DOHH2 (cell line): ENCODE data around the gene TEX2.

ENCODE experiments used
- H3F3A ChIP-seq: fragments of 200-600 bp; sonication (generic), shearing (Covaris generic); 2 replicates; pipeline ENCODE4 v1.6.0; 2016; ENCODE audit warnings: antibody characterized with exemption, mild to moderate bottlenecking; ENCODE audit not compliant: control insufficient read depth, insufficient read depth
- H3K27ac ChIP-seq: fragments of 200-600 bp; sonication (generic); 2 replicates; pipeline ENCODE4 v1.5.1; 2014; ENCODE audit warnings: low read depth, mild to moderate bottlenecking, low read length, moderate library complexity
- H3K27me3 ChIP-seq: fragments of 200-600 bp; sonication (generic); 2 replicates; pipeline ENCODE4 v1.6.1; 2014; ENCODE audit warnings: mild to moderate bottlenecking, low read length, mixed read lengths; ENCODE audit not compliant: control insufficient read depth
- H3K36me3 ChIP-seq: fragments of 200-600 bp; sonication (generic); 2 replicates; pipeline ENCODE4 v1.6.1; 2014; ENCODE audit warnings: mild to moderate bottlenecking, low read length, moderate library complexity, mixed read lengths; ENCODE audit not compliant: control insufficient read depth
- H3K4me1 ChIP-seq: fragments of 200-600 bp; sonication (generic); 2 replicates; pipeline ENCODE4 v1.6.1; 2014; ENCODE audit warnings: mild to moderate bottlenecking, low read length, mixed read lengths; ENCODE audit not compliant: control insufficient read depth
- H3K4me2 ChIP-seq: fragments of 200-600 bp; sonication (generic); 2 replicates; pipeline ENCODE4 v1.6.0; 2014; ENCODE audit warnings: mild to moderate bottlenecking, low read length, moderate library complexity
- H3K4me3 ChIP-seq: fragments of 200-600 bp; sonication (generic); 2 replicates; pipeline ENCODE4 v1.5.1; 2014; ENCODE audit warnings: mild to moderate bottlenecking, low read length, mixed read lengths
- H3K79me2 ChIP-seq: fragments of 200-600 bp; sonication (generic); 2 replicates; pipeline ENCODE4 v1.6.1; 2014; ENCODE audit warnings: mild to moderate bottlenecking, low read length, mixed read lengths; ENCODE audit not compliant: control insufficient read depth
- H3K9me2 ChIP-seq: fragments of 200-600 bp; sonication (generic); replicated peaks from 2 replicates; pipeline ENCODE4 v1.6.1; 2014; ENCODE audit warnings: mild to moderate bottlenecking, low read length, mixed read lengths; ENCODE audit not compliant: control insufficient read depth
- H3K9me3 ChIP-seq: fragments of 200-600 bp; sonication (generic); 2 replicates; pipeline ENCODE4 v1.6.1; 2014; ENCODE audit warnings: antibody characterized with exemption, low read length, mixed read lengths; ENCODE audit not compliant: control insufficient read depth, insufficient read depth
- H4K20me1 ChIP-seq: fragments of 200-600 bp; sonication (generic); 2 replicates; pipeline ENCODE4 v1.6.0; 2014; ENCODE audit warnings: low read depth, mild to moderate bottlenecking, antibody characterized with exemption, low read length, moderate library complexity; ENCODE audit not compliant: control insufficient read depth, insufficient read depth
- EZH2phosphoT487 ChIP-seq: fragments of 200-600 bp; sonication (generic); IDR thresholded peaks from 2 replicates; pipeline ENCODE4 v1.6.1; 2017; ENCODE audit warnings: borderline replicate concordance, mild to moderate bottlenecking, antibody characterized with exemption, low read length, moderate library complexity, mixed read lengths
- TF ChIP-seq, protein P1 (sequence below): fragments of 200-600 bp; sonication (generic); IDR thresholded peaks from one replicate; pipeline ENCODE4 v1.5.1; 2014; ENCODE audit warnings: antibody characterized with exemption, mild to moderate bottlenecking, low read depth, low read length; ENCODE audit not compliant: poor library complexity, severe bottlenecking

The TEX2 gene

DNA sequence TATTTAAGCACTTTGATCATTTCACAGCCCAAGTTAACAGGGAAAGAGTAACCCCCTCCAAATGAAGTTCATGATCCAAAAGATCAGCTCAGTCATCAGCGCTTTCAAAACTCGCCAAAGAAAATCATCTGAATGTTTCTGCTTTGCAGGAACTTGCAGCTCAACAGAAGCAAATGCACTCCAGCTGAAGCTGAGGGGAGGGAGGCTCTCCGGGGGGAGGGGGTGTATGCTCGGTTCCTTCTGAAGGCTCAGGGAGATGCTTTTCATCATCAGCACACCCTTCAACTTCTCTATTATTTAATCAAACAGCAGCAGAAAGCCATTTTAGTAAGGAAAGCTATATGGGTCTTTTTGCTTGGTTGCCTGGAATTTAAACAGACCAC lies 108.8 kb downstream of the TEX2 start:
- Histone ChIP-seq H3K79me2 (no peaks in the 10 kb centered on the region), H3K9me3 (no peaks in the 10 kb centered on the region), H3K27me3 (no peaks in the 10 kb centered on the region), H3K9me2 (no peaks in the 10 kb centered on the region), H3K4me2 (no peak overlapping the region), H3K4me3 (no peak overlapping the region), H3K4me1 (no peaks in the 10 kb centered on the region), H3K27ac (no peak overlapping the region), H3F3A (peaks cover 13% of the 10 kb centered on the region), H4K20me1 (no peaks in the 10 kb centered on the region; the same call in 1 of the 2 replicates), H3K36me3 (peaks cover 9% of the 10 kb centered on the region; the same call in 1 of the 2 replicates)
- TF ChIP-seq, protein P1, sequence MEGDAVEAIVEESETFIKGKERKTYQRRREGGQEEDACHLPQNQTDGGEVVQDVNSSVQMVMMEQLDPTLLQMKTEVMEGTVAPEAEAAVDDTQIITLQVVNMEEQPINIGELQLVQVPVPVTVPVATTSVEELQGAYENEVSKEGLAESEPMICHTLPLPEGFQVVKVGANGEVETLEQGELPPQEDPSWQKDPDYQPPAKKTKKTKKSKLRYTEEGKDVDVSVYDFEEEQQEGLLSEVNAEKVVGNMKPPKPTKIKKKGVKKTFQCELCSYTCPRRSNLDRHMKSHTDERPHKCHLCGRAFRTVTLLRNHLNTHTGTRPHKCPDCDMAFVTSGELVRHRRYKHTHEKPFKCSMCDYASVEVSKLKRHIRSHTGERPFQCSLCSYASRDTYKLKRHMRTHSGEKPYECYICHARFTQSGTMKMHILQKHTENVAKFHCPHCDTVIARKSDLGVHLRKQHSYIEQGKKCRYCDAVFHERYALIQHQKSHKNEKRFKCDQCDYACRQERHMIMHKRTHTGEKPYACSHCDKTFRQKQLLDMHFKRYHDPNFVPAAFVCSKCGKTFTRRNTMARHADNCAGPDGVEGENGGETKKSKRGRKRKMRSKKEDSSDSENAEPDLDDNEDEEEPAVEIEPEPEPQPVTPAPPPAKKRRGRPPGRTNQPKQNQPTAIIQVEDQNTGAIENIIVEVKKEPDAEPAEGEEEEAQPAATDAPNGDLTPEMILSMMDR: no peak
- no peak for TF ChIP-seq EZH2phosphoT487

DNA sequence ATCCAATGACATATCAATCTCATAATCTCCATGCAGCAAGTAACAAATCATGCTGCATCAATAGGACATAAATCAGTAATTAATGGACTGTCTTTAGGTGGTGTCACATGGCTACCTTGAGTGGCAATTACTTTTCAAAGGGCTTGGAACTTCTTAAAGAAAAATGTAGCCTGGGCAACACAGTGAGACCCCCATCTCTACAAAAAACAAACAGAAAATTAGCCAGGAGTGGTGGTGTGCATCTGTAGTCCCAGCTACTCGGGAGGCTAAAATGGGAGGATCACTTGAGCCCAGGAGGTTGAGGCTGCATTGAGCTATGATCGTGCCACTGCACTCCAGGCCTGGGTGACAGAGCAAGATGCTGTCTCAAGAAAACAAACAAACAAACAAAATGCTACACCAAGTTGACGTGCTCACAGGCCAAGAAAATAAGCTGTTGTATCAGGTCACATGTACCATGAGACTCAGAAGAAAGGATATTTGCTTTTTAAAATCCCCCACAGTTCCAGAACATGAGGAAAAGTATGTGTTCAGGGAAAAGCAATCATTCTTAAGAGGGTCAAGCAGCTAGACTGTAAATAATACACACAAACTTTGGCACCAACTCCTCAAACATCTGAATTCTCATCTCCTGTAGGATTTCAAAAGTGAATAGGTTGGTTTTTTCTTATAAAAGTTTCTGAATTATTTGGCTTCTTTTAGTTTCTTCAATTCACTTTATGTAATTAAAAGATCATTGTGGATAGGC lies 109.3 kb downstream of the TEX2 start:
- no peaks in the 10 kb centered on the region for H3K27me3 ChIP-seq
- no peak overlapping the region for H3K4me3 ChIP-seq
- H3K9me2 ChIP-seq: no peaks in the 10 kb centered on the region
- H3K4me1 ChIP-seq: no peaks in the 10 kb centered on the region; the same call in 1 of the 2 replicates
- no peaks in the 10 kb centered on the region for H3K79me2 ChIP-seq
- H3K9me3 ChIP-seq: no peaks in the 10 kb centered on the region
- H3F3A ChIP-seq: peaks cover 18% of the 10 kb centered on the region
- no peak for TF ChIP-seq EZH2phosphoT487
- TF ChIP-seq, protein P1: no peak
- no peak overlapping the region for H3K4me2 ChIP-seq
- H3K27ac ChIP-seq: no peak overlapping the region
- no peaks in the 10 kb centered on the region; the same call in 1 of the 2 replicates for H4K20me1 ChIP-seq
- peaks cover 9% of the 10 kb centered on the region for H3K36me3 ChIP-seq

DNA sequence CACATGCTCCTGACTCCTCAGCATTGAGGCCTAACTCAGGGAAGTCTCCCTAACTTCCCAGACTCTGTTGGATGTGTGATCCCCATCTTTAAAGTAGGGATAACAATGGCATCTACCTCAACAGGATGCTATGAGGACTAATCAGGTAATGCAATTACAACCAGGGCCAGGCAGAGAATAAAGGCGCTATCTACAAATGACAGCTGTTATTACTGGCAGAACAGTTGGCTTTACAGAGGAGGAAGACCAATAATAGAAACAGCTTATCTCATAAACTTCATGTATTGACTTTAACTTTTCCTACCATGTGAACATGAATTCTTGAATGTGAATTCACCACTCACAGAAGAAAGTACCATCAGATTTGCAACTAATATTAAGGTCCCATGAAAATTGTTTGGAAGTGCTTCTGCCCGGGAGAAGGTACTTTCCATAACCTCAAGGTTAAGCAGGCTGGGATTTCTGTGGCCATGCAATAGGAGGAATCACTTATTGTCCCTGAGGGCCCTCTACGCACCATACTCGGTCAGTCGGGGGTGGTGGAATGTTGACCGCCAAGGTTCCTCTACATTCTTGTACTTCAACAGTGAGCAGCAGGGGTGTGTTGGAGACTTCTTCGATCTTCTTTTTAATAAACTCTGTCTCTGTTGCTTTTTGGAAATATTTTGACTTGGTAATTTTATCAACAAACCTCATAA lies 110.5 kb downstream of the TEX2 start:
- Histone ChIP-seq H3K4me2 (no peak overlapping the region), H3K4me1 (peaks cover 2% of the 10 kb centered on the region), H4K20me1 (no peaks in the 10 kb centered on the region), H3K4me3 (no peak overlapping the region), H3K9me3 (no peaks in the 10 kb centered on the region), H3F3A (peaks cover 30% of the 10 kb centered on the region), H3K9me2 (no peaks in the 10 kb centered on the region), H3K36me3 (peaks cover 16% of the 10 kb centered on the region), H3K27ac (no peak overlapping the region), H3K79me2 (no peaks in the 10 kb centered on the region), H3K27me3 (no peaks in the 10 kb centered on the region)
- TF ChIP-seq EZH2phosphoT487: no peak

DNA sequence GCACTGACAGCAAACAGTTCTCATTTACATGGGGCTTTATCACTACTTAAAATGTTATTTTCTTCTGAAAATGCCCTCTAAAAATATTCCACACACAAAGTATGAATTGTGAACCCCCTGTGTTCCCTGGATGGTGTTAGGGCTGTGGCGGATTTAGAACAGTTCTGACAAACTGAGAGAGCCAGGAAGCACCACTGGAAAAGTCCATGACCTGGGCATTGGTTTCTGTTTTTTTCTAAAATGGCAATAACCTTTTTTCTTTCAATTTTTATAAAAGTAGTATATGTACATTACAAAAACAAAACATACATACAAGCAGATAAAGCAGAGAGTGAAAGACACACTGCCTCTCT lies 112.1 kb downstream of the TEX2 start:
- peaks cover 32% of the 10 kb centered on the region for H3K36me3 ChIP-seq

More for the DNA sequence above, 112.1 kb downstream of the TEX2 start:
- H3K4me1 ChIP-seq: peaks cover 13% of the 10 kb centered on the region
- no peaks in the 10 kb centered on the region for H3K27me3 ChIP-seq
- no peaks in the 10 kb centered on the region for H4K20me1 ChIP-seq
- H3F3A ChIP-seq: peaks cover 46% of the 10 kb centered on the region
- peaks cover 12% of the 10 kb centered on the region for H3K79me2 ChIP-seq
- H3K4me3 ChIP-seq: no peak overlapping the region
- H3K9me3 ChIP-seq: no peaks in the 10 kb centered on the region
- H3K27ac ChIP-seq: no peak overlapping the region
- H3K9me2 ChIP-seq: no peaks in the 10 kb centered on the region
- H3K4me2 ChIP-seq: no peak overlapping the region
- TF ChIP-seq EZH2phosphoT487: no peak
- TF ChIP-seq, protein P1: no peak
